Dendritic cell treated with granulocyte-macrophage colony-stimulating factor and Interleukin-4, amounts not matched to agents 40 ng/mL and 50 ng/mL, for 4 days (primary cell): ENCODE data around the gene UPB1.

Experiments
- H3K27ac Mint-ChIP-seq: one replicate; pipeline ENCODE4 v1.8.0; 2022; ENCODE audit warnings: mild to moderate bottlenecking, mixed read lengths
- H3K27me3 Mint-ChIP-seq: one replicate; pipeline ENCODE4 v1.8.0; 2022; ENCODE audit warnings: mild to moderate bottlenecking, mixed read lengths
- H3K36me3 Mint-ChIP-seq: one replicate; pipeline ENCODE4 v1.8.0; 2022; ENCODE audit warnings: low read depth, mixed read lengths
- H3K4me1 Mint-ChIP-seq: one replicate; pipeline ENCODE4 v1.8.0; 2022; ENCODE audit warnings: low read depth, mixed read lengths
- H3K4me3 Mint-ChIP-seq: one replicate; pipeline ENCODE4 v1.8.0; 2022; ENCODE audit warnings: mild to moderate bottlenecking, moderate library complexity, mixed read lengths
- H3K9me3 Mint-ChIP-seq: one replicate; pipeline ENCODE4 v1.8.0; 2022; ENCODE audit warnings: mixed read lengths
- intact Hi-C: fragments of 100-400 bp; cut with micrococcal nuclease; formaldehyde crosslinking; loops from one replicate; pipeline ENCODE4 v1.15.0; 2022

The UPB1 gene

GRCh38 chr22:24465975-24466374 lies 29.2 kb upstream of the UPB1 start:
- intact Hi-C loops, result no loop called here
- H3K27me3 Mint-ChIP-seq, result no peaks in the 10 kb centered on the region
- H3K27ac Mint-ChIP-seq, result no peak overlapping the region
- no peak overlapping the region for H3K4me3 Mint-ChIP-seq
- H3K9me3 Mint-ChIP-seq, result no peaks in the 10 kb centered on the region
- peaks cover 54% of the 10 kb centered on the region for H3K4me1 Mint-ChIP-seq
- no peaks in the 10 kb centered on the region for H3K36me3 Mint-ChIP-seq

DNA sequence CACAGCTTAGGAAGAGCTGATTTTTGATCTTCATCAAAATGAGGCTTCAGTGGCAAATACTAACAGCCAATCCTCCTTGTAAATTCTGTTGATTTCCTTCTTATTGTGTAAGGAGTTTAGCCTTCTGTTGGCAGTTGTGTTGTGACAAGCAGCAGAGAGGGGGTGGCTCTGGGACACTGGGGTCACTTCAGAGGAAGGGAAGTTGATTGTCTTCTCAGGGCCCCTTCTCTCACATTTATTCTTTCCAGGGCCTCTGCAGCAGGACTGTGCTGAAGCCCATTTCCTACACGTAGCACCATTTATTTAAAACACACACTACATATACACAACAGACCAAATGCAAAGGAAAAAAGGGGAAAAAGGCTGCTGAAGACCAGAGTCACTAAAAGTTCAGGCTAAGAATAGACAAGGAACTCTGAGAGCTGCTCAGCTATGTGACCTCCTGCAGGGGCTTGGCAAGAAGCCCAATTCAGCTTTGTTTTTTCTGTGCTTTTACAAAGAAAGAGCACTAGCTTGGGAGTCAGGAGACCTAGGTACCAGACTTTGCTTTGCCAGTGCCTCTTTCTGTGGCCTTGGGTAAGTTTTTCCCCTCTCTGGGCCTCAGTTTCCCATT lies 28.3 kb upstream of the UPB1 start:
- Mint-ChIP-seq H3K27ac (peak overlapping the region; percentile 13), H3K4me3 (no peak overlapping the region), H3K4me1 (peaks cover 52% of the 10 kb centered on the region), H3K36me3 (no peaks in the 10 kb centered on the region), H3K9me3 (no peaks in the 10 kb centered on the region), H3K27me3 (no peaks in the 10 kb centered on the region)
- intact Hi-C loops, result no loop called here

- Mint-ChIP-seq H3K27ac (peak overlapping the region; percentile 13), H3K27me3 (no peaks in the 10 kb centered on the region), H3K9me3 (no peaks in the 10 kb centered on the region), H3K36me3 (no peaks in the 10 kb centered on the region), H3K4me1 (peaks cover 51% of the 10 kb centered on the region), H3K4me3 (no peak overlapping the region)
- intact Hi-C loops, result no loop called here
These were observed 27.8 kb upstream of the UPB1 start for GRCh38 chr22:24467340-24467739.

DNA sequence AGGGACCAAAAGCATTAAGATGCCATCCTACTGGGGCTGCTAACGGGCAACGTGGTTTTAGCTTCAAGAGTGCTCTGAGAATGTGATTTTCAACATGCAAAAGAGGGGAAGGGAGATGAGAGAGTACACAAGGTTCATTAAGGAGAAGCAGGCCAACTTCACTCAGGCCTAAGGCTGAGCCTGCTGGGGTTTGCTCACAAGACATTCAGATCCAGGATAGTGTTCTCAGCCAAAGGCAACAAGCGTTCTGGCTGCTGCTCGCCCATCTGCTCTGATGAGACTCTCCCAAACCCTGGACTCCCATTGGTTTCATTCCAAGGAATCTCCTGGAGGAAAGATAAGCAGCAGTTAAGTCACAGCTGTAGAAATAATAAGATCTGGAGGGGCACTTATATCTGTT lies 23.6 kb upstream of the UPB1 start:
- Mint-ChIP-seq H3K9me3 (no peaks in the 10 kb centered on the region), H3K27ac (no peak overlapping the region), H3K36me3 (no peaks in the 10 kb centered on the region), H3K27me3 (no peaks in the 10 kb centered on the region), H3K4me3 (no peak overlapping the region), H3K4me1 (peaks cover 38% of the 10 kb centered on the region)
- intact Hi-C loops, result no loop called here

DNA sequence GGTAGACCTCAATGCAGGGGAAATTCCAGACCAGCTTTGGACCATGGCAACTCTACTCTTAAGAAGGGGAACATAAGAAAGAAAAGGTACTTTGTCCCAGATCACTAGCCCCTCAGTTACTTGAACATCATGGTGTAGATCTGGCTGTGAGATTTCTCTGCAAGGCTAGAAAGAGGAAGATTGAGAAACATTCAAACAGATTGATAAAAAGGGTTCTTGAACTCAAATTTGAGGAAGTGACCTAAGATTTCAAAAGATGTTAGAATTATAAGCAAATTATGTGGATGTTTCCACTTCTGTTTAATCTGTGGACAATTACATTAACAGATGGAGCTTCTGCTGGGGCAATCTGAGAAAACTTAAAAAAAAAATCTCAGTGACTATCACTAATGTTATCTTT lies 21.8 kb upstream of the UPB1 start:
- H3K4me3 Mint-ChIP-seq, result no peak overlapping the region
- H3K27me3 Mint-ChIP-seq, result no peaks in the 10 kb centered on the region
- intact Hi-C loops, result no loop called here
- H3K36me3 Mint-ChIP-seq, result no peaks in the 10 kb centered on the region
- peak overlapping the region; percentile 46 for H3K27ac Mint-ChIP-seq
- H3K9me3 Mint-ChIP-seq, result no peaks in the 10 kb centered on the region
- peaks cover 23% of the 10 kb centered on the region for H3K4me1 Mint-ChIP-seq

DNA sequence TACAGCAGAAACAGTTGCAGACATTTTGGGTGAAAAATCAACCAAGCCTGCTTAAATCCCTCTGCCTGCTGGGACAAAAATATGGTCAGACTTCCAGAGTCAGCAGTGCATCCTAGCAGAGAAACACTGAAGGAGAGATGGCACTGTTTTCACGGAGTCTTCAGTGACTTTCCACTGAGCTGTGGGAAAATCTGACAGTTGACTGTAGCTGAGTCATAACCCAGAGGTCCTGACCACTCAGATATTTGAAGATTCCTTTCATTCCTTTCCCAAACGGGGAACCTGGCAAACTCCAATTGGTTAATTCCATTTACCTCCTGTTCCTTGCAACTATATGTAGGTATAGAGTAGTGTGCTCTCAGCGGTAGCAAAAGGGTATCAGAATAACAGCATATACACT lies 20.9 kb upstream of the UPB1 start:
- Mint-ChIP-seq H3K4me3 (no peak overlapping the region), H3K4me1 (peaks cover 23% of the 10 kb centered on the region), H3K36me3 (no peaks in the 10 kb centered on the region), H3K9me3 (no peaks in the 10 kb centered on the region), H3K27ac (no peak overlapping the region), H3K27me3 (no peaks in the 10 kb centered on the region)
- intact Hi-C loops, result no loop called here

DNA sequence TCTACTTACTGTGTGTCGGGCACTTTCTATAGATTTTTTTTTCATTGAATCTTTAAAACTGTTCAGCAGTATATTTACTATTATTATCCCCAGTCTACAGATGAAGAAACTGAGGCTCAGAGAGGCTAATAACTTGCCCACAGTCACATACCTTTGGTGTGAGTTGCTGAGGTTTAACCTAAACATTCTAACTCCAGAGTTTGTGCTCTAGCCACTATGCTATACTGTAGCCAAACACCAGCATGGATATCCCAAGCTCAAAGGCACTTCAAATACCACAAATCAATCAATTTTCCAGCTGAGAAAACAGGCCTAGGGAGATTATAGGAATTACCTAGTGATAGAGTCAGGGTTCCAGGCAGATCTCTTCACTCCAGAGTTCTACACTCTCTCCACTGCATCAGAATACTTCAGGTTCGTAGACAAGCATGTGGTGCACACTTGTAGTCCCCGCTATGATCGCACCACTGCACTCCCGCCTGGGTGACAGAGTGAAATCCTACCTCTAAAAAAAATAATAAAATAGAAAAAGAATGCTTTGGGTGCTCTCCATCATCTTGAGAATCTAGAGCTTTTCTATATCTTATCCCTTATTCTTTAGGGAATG lies 20.4 kb upstream of the UPB1 start:
- H3K27ac Mint-ChIP-seq, result no peak overlapping the region
- H3K9me3 Mint-ChIP-seq, result no peaks in the 10 kb centered on the region
- intact Hi-C loops, result no loop called here
- no peak overlapping the region for H3K4me3 Mint-ChIP-seq
- no peaks in the 10 kb centered on the region for H3K36me3 Mint-ChIP-seq
- no peaks in the 10 kb centered on the region for H3K27me3 Mint-ChIP-seq
- peaks cover 23% of the 10 kb centered on the region for H3K4me1 Mint-ChIP-seq

- no peak overlapping the region for H3K4me3 Mint-ChIP-seq
These were observed 13.5 kb upstream of the UPB1 start for GRCh38 chr22:24481641-24482040.

GRCh38 chr22:24482575-24482974 lies 12.6 kb upstream of the UPB1 start:
- intact Hi-C loops, result loop anchor here (5.0 kb wide), 1 partner anchor 45 kb away; no protein-coding TSS in a partner anchor
- H3K36me3 Mint-ChIP-seq, result no peaks in the 10 kb centered on the region
- H3K4me3 Mint-ChIP-seq, result no peak overlapping the region
- H3K27ac Mint-ChIP-seq, result no peak overlapping the region
- no peaks in the 10 kb centered on the region for H3K9me3 Mint-ChIP-seq
- H3K27me3 Mint-ChIP-seq, result no peaks in the 10 kb centered on the region
- peaks cover 42% of the 10 kb centered on the region for H3K4me1 Mint-ChIP-seq

More at GRCh38 chr22:24481641-24482040, 13.5 kb upstream of the UPB1 start:
- Mint-ChIP-seq H3K27ac (no peak overlapping the region), H3K27me3 (no peaks in the 10 kb centered on the region), H3K9me3 (no peaks in the 10 kb centered on the region), H3K36me3 (no peaks in the 10 kb centered on the region), H3K4me1 (peaks cover 35% of the 10 kb centered on the region)
- intact Hi-C loops, result loop anchor here (5.0 kb wide), 1 partner anchor 44 kb away; no protein-coding TSS in a partner anchor

DNA sequence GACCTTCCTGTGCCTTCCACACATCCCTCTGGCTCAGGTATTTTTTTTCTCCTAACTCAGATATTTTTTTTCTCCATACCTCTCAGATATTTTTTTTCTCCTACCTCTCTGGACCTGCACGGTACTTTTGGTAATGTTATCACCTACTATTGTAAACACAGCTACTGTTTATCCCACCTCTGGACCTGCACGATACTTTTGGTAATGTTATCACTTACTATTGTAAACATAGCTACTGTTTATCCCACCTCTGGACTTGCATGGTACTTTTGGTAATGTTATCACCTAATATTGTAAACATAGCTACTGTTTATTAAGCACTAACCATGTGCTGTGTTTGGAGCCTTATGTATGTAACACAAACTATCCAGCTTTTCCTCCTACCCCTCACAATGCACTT lies 12.1 kb upstream of the UPB1 start:
- Mint-ChIP-seq H3K27ac (no peak overlapping the region), H3K4me1 (peaks cover 42% of the 10 kb centered on the region), H3K36me3 (no peaks in the 10 kb centered on the region), H3K4me3 (no peak overlapping the region), H3K9me3 (no peaks in the 10 kb centered on the region), H3K27me3 (no peaks in the 10 kb centered on the region)
- intact Hi-C loops, result loop anchor here (5.0 kb wide), 1 partner anchor 46 kb away; no protein-coding TSS in a partner anchor

GRCh38 chr22:24483976-24484545 lies 11.1 kb upstream of the UPB1 start:
- Mint-ChIP-seq H3K27me3 (no peaks in the 10 kb centered on the region), H3K9me3 (no peaks in the 10 kb centered on the region), H3K36me3 (no peaks in the 10 kb centered on the region), H3K4me1 (peaks cover 42% of the 10 kb centered on the region), H3K27ac (no peak overlapping the region), H3K4me3 (no peak overlapping the region)
- intact Hi-C loops, result loop anchor here (5.0 kb wide), 1 partner anchor 47 kb away; no protein-coding TSS in a partner anchor

- H3K27ac Mint-ChIP-seq, result no peak overlapping the region
- intact Hi-C loops, result no loop called here
- no peaks in the 10 kb centered on the region for H3K27me3 Mint-ChIP-seq
- H3K36me3 Mint-ChIP-seq, result no peaks in the 10 kb centered on the region
- H3K4me1 Mint-ChIP-seq, result peaks cover 42% of the 10 kb centered on the region
- no peaks in the 10 kb centered on the region for H3K9me3 Mint-ChIP-seq
- no peak overlapping the region for H3K4me3 Mint-ChIP-seq
These were observed 10.0 kb upstream of the UPB1 start for GRCh38 chr22:24485170-24485569.

GRCh38 chr22:24485608-24486007 lies 9.5 kb upstream of the UPB1 start:
- peaks cover 42% of the 10 kb centered on the region for H3K4me1 Mint-ChIP-seq
- no peak overlapping the region for H3K27ac Mint-ChIP-seq
- intact Hi-C loops, result no loop called here
- no peaks in the 10 kb centered on the region for H3K36me3 Mint-ChIP-seq
- H3K27me3 Mint-ChIP-seq, result no peaks in the 10 kb centered on the region
- H3K9me3 Mint-ChIP-seq, result no peaks in the 10 kb centered on the region
- no peak overlapping the region for H3K4me3 Mint-ChIP-seq

DNA sequence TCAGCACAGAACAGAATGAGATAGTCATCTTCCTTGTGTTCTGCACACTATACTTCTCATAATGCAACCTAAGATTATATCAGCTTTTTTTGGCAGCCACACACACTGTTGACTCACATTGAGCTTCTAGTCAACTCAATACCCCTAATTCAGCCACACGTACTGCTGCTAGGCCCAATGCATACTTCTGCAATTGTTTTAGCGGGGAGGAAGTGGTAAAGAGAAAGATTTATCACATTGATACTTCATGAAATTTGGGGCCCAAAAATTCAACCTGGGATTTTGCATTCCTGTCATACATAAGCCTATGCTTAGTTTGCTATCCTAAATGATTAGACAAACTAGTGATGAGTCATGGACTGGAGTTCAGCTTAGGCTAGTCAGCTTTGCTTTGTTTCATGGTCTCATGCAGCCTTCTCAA lies 8.6 kb upstream of the UPB1 start:
- intact Hi-C loops, result no loop called here
- Mint-ChIP-seq H3K4me3 (no peak overlapping the region), H3K4me1 (peaks cover 42% of the 10 kb centered on the region), H3K27me3 (peaks cover 4% of the 10 kb centered on the region), H3K36me3 (no peaks in the 10 kb centered on the region), H3K9me3 (no peaks in the 10 kb centered on the region), H3K27ac (no peak overlapping the region)
